HL-60 (cell line): ENCODE results near the gene TMEM74B.

Experiments used
- DNase-seq, 2 experiments: peaks; one replicate each; pipeline ENCODE4 v3.0.0-alpha.2; 2010 to 2020; ENCODE audit warnings: low read depth in 1 of 2, low spot score in 1 of 2
- H3K27ac ChIP-seq: fragments of 250-450 bp; sonication (Bioruptor Pico); replicated peaks from 2 replicates; pipeline ENCODE4 v1.5.1; 2020; ENCODE audit warnings: mild to moderate bottlenecking, moderate library complexity
- H3K27me3 ChIP-seq: fragments of 250-450 bp; sonication (Bioruptor Pico); 2 replicates; pipeline ENCODE4 v1.5.1; 2021; ENCODE audit warnings: mild to moderate bottlenecking, moderate library complexity; ENCODE audit not compliant: insufficient read depth, poor library complexity, severe bottlenecking
- H3K4me3 ChIP-seq: replicated peaks from 2 replicates; pipeline ENCODE4 v1.5.1; 2011; ENCODE audit warnings: mild to moderate bottlenecking, control low read depth, low read length; ENCODE audit not compliant: insufficient read depth
- CTCF ChIP-seq: IDR thresholded peaks from one replicate; pipeline ENCODE4 v1.5.1; 2011; ENCODE audit warnings: low read length, control low read depth, inconsistent platforms; ENCODE audit not compliant: insufficient read depth
- GABPA ChIP-seq: IDR thresholded peaks from 2 replicates; pipeline ENCODE4 v1.6.1; 2012; ENCODE audit warnings: low read depth
- POLR2AphosphoS5 ChIP-seq: IDR thresholded peaks from 2 replicates; pipeline ENCODE4 v1.6.1; 2012; ENCODE audit warnings: low read depth
- SPI1 ChIP-seq: IDR thresholded peaks from 2 replicates; pipeline ENCODE4 v1.6.1; 2012; ENCODE audit warnings: low read depth, mild to moderate bottlenecking, borderline replicate concordance
- TF ChIP-seq, protein P1 (sequence below): IDR thresholded peaks from 2 replicates; pipeline ENCODE4 v1.6.1; 2012; ENCODE audit warnings: low read depth; ENCODE audit not compliant: insufficient replicate concordance

Gene TMEM74B

GRCh38 chr20:1191299-1191698 is 6.5 kb upstream of the TMEM74B start:
- no peak overlapping the region for H3K4me3 ChIP-seq
- peaks cover 6% of the 10 kb centered on the region for H3K27me3 ChIP-seq
- TF ChIP-seq POLR2AphosphoS5 (no peak), CTCF (no peak), SPI1 (no peak), GABPA (no peak)
- no peak overlapping the region for H3K27ac ChIP-seq
- no peak for DNase-seq

GRCh38 chr20:1190847-1191246 is 6.1 kb upstream of the TMEM74B start:
- Histone ChIP-seq H3K27me3 (peaks cover 10% of the 10 kb centered on the region), H3K4me3 (no peak overlapping the region)
- TF ChIP-seq CTCF = no peak
- no peak for TF ChIP-seq SPI1
- TF ChIP-seq POLR2AphosphoS5 = no peak
- TF ChIP-seq, protein P1, sequence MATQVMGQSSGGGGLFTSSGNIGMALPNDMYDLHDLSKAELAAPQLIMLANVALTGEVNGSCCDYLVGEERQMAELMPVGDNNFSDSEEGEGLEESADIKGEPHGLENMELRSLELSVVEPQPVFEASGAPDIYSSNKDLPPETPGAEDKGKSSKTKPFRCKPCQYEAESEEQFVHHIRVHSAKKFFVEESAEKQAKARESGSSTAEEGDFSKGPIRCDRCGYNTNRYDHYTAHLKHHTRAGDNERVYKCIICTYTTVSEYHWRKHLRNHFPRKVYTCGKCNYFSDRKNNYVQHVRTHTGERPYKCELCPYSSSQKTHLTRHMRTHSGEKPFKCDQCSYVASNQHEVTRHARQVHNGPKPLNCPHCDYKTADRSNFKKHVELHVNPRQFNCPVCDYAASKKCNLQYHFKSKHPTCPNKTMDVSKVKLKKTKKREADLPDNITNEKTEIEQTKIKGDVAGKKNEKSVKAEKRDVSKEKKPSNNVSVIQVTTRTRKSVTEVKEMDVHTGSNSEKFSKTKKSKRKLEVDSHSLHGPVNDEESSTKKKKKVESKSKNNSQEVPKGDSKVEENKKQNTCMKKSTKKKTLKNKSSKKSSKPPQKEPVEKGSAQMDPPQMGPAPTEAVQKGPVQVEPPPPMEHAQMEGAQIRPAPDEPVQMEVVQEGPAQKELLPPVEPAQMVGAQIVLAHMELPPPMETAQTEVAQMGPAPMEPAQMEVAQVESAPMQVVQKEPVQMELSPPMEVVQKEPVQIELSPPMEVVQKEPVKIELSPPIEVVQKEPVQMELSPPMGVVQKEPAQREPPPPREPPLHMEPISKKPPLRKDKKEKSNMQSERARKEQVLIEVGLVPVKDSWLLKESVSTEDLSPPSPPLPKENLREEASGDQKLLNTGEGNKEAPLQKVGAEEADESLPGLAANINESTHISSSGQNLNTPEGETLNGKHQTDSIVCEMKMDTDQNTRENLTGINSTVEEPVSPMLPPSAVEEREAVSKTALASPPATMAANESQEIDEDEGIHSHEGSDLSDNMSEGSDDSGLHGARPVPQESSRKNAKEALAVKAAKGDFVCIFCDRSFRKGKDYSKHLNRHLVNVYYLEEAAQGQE = no peak
- TF ChIP-seq GABPA = no peak

DNA sequence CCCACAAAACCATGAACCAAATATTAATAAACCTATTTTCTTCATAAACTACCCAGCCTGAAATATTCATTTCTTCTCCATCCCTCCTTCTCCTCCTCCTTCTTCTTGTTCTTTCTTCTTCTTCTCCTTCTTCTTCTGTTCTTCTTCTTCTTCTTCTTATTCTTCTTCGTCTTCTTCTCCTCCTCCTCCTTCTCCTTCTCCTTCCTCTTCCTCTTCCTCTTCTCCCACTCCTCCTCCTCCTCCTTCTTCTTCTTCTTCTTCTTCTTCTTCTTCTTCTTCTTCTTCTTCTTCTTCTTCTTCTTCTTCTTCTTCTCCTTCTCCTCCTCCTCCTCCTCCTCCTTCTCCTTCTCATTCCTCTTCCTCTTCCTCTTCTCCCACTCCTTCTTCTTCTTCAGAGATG is 5.0 kb upstream of the TMEM74B start:
- H3K27me3 ChIP-seq = peaks cover 11% of the 10 kb centered on the region
- DNase-seq = no peak
- no peak overlapping the region for H3K4me3 ChIP-seq
- TF ChIP-seq POLR2AphosphoS5 = no peak
- no peak overlapping the region for H3K27ac ChIP-seq

More at GRCh38 chr20:1190847-1191246, 6.1 kb upstream of the TMEM74B start:
- no peak for DNase-seq
- H3K27ac ChIP-seq = no peak overlapping the region

DNA sequence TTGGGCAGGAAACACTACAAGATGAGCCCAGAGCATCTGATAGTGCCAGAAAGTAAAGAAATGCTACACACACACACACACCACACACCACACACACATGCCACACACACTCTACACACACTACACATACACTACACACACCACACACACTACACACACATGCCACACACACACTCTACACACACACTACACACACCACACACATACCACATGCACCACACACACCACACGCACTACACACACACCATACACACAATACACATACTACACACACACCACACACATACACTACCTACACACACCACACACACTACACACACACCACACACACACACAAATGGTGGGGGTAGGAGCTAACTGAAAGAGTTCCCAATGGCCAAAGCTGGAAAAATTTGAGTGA is 3.6 kb upstream of the TMEM74B start:
- Histone ChIP-seq H3K27ac (no peak overlapping the region), H3K4me3 (no peak overlapping the region), H3K27me3 (peaks cover 16% of the 10 kb centered on the region)
- DNase-seq = no peak
- TF ChIP-seq SPI1 (no peak), POLR2AphosphoS5 (no peak), CTCF (no peak), GABPA (no peak)
- TF ChIP-seq, protein P1 = no peak
